DND-41 (cell line): ENCODE data around the gene MAT2B.

Experiments used
- EZH2 ChIP-seq: IDR thresholded peaks from 3 replicates; pipeline ENCODE4 v1.6.1; 2012; ENCODE audit warnings: borderline replicate concordance, low read depth, mild to moderate bottlenecking, moderate library complexity, low read length, inconsistent platforms; ENCODE audit not compliant: severe bottlenecking
- TF ChIP-seq, protein P1 (sequence below): IDR thresholded peaks from 2 replicates; pipeline ENCODE4 v1.5.1; 2012; ENCODE audit warnings: borderline replicate concordance, low read length, moderate library complexity, mild to moderate bottlenecking; ENCODE audit not compliant: poor library complexity, severe bottlenecking; ENCODE audit errors: extremely low read depth

GRCh38 chr5:163562071-163562470 is 56.7 kb downstream of the MAT2B start:
- TF ChIP-seq, protein P1, sequence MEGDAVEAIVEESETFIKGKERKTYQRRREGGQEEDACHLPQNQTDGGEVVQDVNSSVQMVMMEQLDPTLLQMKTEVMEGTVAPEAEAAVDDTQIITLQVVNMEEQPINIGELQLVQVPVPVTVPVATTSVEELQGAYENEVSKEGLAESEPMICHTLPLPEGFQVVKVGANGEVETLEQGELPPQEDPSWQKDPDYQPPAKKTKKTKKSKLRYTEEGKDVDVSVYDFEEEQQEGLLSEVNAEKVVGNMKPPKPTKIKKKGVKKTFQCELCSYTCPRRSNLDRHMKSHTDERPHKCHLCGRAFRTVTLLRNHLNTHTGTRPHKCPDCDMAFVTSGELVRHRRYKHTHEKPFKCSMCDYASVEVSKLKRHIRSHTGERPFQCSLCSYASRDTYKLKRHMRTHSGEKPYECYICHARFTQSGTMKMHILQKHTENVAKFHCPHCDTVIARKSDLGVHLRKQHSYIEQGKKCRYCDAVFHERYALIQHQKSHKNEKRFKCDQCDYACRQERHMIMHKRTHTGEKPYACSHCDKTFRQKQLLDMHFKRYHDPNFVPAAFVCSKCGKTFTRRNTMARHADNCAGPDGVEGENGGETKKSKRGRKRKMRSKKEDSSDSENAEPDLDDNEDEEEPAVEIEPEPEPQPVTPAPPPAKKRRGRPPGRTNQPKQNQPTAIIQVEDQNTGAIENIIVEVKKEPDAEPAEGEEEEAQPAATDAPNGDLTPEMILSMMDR = no peak
- no peak for TF ChIP-seq EZH2
